ENCODE results near the gene MRTFA.

MRTFA gene

GRCh38 chr22:40638261-40638660, 1.7 kb upstream of the MRTFA start:
- Histone ChIP-seq H3K23ac (ENCODE audit: low read depth, low read length, poor library complexity) (no peak overlapping the region), H3K36me3 (replicated peaks in 1 of 2; ENCODE audit: control insufficient read depth in 2 of 2, insufficient read depth in 2 of 2, low read length in 2 of 2) (no peaks in the 10 kb centered on the region), H3K4me2 (ENCODE audit: insufficient read depth, low read length, poor library complexity, severe bottlenecking) (no peak overlapping the region), H3K4me3 (ENCODE audit: low read length in 2 of 2) (no peak overlapping the region), H3K9ac (ENCODE audit: low read depth, low read length, poor library complexity) (no peak overlapping the region), H4K91ac (ENCODE audit: low read depth, low read length, poor library complexity) (no peak overlapping the region), H2AFZ (ENCODE audit: low read length) (peak overlapping the region; percentile 90), H3K9me3 (replicated peaks in 1 of 2; ENCODE audit: control insufficient read depth in 2 of 2, insufficient read depth in 1 of 2, low read depth in 1 of 2, low read length in 2 of 2) (no peaks in the 10 kb centered on the region), H3K4ac (ENCODE audit: low read length) (no peak overlapping the region), H3K79me1 (ENCODE audit: low read depth, low read length) (peaks cover 11% of the 10 kb centered on the region), H2BK12ac (ENCODE audit: low read length) (no peak overlapping the region), H4K8ac (ENCODE audit: low read depth, low read length) (no peak overlapping the region), H2BK120ac (ENCODE audit: low read depth, low read length) (no peak overlapping the region), H3K4me1 (ENCODE audit: control insufficient read depth in 2 of 2, insufficient read depth in 1 of 2, low read depth in 1 of 2, low read length in 2 of 2) (peaks cover 5 to 7% of the 10 kb centered on the region in 2 donors), H3K27me3 (ENCODE audit: control insufficient read depth in 3 of 3, insufficient read depth in 3 of 3, low read depth in 1 of 3, low read length in 3 of 3) (peaks cover 0 to 4% (median 0%) of the 10 kb centered on the region in 3 experiments), H2AK5ac (ENCODE audit: low read depth, low read length) (no peak overlapping the region), H2BK15ac (ENCODE audit: low read length) (no peak overlapping the region), H3K27ac (replicated peaks; ENCODE audit: low read length) (no peak overlapping the region), H2BK5ac (ENCODE audit: low read length) (no peak overlapping the region), H3K14ac (ENCODE audit: low read length) (no peak overlapping the region), H3K18ac (ENCODE audit: low read length) (no peak overlapping the region)
- no CpG with 5 or more reads among the region's 17 CpGs for WGBS, 2 donors (ENCODE audit: extremely low coverage in 2 of 2, insufficient read length in 2 of 2, insufficient replicate concordance in 1 of 2)
- DNase-seq (ENCODE audit: low spot score): no peak

GRCh38 chr22:40637183-40638150, 948 bp upstream of the MRTFA start:
- H2BK5ac ChIP-seq (ENCODE audit: low read length): peak overlapping the region; percentile 62
- H2BK120ac ChIP-seq (ENCODE audit: low read depth, low read length): no peak overlapping the region
- no peak overlapping the region for H2BK12ac ChIP-seq (ENCODE audit: low read length)
- peaks cover 0 to 4% (median 0%) of the 10 kb centered on the region in 3 experiments for H3K27me3 ChIP-seq (ENCODE audit: control insufficient read depth in 3 of 3, insufficient read depth in 3 of 3, low read depth in 1 of 3, low read length in 3 of 3)
- peak overlapping the region; percentile 62 to 81 for H3K4me3 ChIP-seq (ENCODE audit: low read length in 2 of 2)
- H3K18ac ChIP-seq (ENCODE audit: low read length): peak overlapping the region; percentile 50
- H3K14ac ChIP-seq (ENCODE audit: low read length): no peak overlapping the region
- no peak overlapping the region for H3K4ac ChIP-seq (ENCODE audit: low read length)
- peak overlapping the region; percentile 44 for H3K23ac ChIP-seq (ENCODE audit: low read depth, low read length, poor library complexity)
- H4K91ac ChIP-seq (ENCODE audit: low read depth, low read length, poor library complexity): no peak overlapping the region
- H3K4me2 ChIP-seq (ENCODE audit: insufficient read depth, low read length, poor library complexity, severe bottlenecking): peak overlapping the region; percentile 87
- peaks cover 0 to 5% of the 10 kb centered on the region in 2 donors for H3K9me3 ChIP-seq (replicated peaks in 1 of 2; ENCODE audit: control insufficient read depth in 2 of 2, insufficient read depth in 1 of 2, low read depth in 1 of 2, low read length in 2 of 2)
- peak overlapping the region; percentile 90 for H2AFZ ChIP-seq (ENCODE audit: low read length)
- peak overlapping the region; percentile 93 for H2AK5ac ChIP-seq (ENCODE audit: low read depth, low read length)
- H2BK15ac ChIP-seq (ENCODE audit: low read length): peak overlapping the region; percentile 74
- no CpG with 5 or more reads among the region's 46 CpGs for WGBS, 2 donors (ENCODE audit: extremely low coverage in 2 of 2, insufficient read length in 2 of 2, insufficient replicate concordance in 1 of 2)
- H3K4me1 ChIP-seq (ENCODE audit: control insufficient read depth in 2 of 2, insufficient read depth in 1 of 2, low read depth in 1 of 2, low read length in 2 of 2): peaks cover 5 to 7% of the 10 kb centered on the region in 2 donors
- H4K8ac ChIP-seq (ENCODE audit: low read depth, low read length): no peak overlapping the region
- DNase-seq (ENCODE audit: low spot score): no peak
- H3K79me1 ChIP-seq (ENCODE audit: low read depth, low read length): peaks cover 11% of the 10 kb centered on the region
- no peak overlapping the region for H3K27ac ChIP-seq (replicated peaks; ENCODE audit: low read length)
- H3K36me3 ChIP-seq (replicated peaks in 1 of 2; ENCODE audit: control insufficient read depth in 2 of 2, insufficient read depth in 2 of 2, low read length in 2 of 2): no peaks in the 10 kb centered on the region
- peak overlapping the region; percentile 91 for H3K9ac ChIP-seq (ENCODE audit: low read depth, low read length, poor library complexity)

DNA sequence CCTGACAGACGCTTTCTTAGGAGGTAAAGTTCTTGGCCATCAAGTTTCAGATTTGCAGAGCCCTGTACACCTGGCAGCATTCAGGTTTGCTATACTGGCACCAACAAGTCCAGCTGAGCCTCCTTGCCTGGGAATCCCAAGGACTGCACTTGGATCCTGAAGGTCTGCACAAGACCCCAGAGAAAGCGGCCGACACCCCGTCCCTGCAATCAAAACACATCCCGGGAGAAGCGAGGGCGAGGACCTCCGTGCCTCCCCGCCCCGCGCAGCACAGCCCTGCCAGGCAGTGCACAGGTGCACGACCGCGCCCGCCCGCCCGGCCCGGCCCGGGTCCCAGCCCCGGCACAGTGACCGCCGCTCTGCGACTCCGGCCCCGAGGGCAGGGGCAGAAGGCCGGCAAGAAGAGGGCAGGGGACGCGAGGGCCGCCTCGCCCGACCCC, 559 bp downstream of the MRTFA start:
- WGBS, 2 donors (ENCODE audit: extremely low coverage in 2 of 2, insufficient read length in 2 of 2, insufficient replicate concordance in 1 of 2): no CpG with 5 or more reads among the region's 31 CpGs
- Histone ChIP-seq H2BK120ac (ENCODE audit: low read depth, low read length) (peak overlapping the region; percentile 30), H4K8ac (ENCODE audit: low read depth, low read length) (no peak overlapping the region), H3K36me3 (replicated peaks in 1 of 2; ENCODE audit: control insufficient read depth in 2 of 2, insufficient read depth in 2 of 2, low read length in 2 of 2) (no peaks in the 10 kb centered on the region), H3K9ac (ENCODE audit: low read depth, low read length, poor library complexity) (peak overlapping the region; percentile 98), H3K4ac (ENCODE audit: low read length) (no peak overlapping the region), H3K4me3 (ENCODE audit: low read length in 2 of 2) (peak overlapping the region; percentile 62 to 99), H2BK12ac (ENCODE audit: low read length) (no peak overlapping the region), H2AFZ (ENCODE audit: low read length) (peak overlapping the region; percentile 97), H4K91ac (ENCODE audit: low read depth, low read length, poor library complexity) (no peak overlapping the region), H2AK5ac (ENCODE audit: low read depth, low read length) (peak overlapping the region; percentile 61), H3K9me3 (replicated peaks in 1 of 2; ENCODE audit: control insufficient read depth in 2 of 2, insufficient read depth in 1 of 2, low read depth in 1 of 2, low read length in 2 of 2) (peaks cover 0 to 17% of the 10 kb centered on the region in 2 donors), H2BK15ac (ENCODE audit: low read length) (peak overlapping the region; percentile 78), H3K79me1 (ENCODE audit: low read depth, low read length) (peaks cover 12% of the 10 kb centered on the region), H3K4me2 (ENCODE audit: insufficient read depth, low read length, poor library complexity, severe bottlenecking) (peak overlapping the region; percentile 90), H3K18ac (ENCODE audit: low read length) (peak overlapping the region; percentile 98), H3K27me3 (ENCODE audit: control insufficient read depth in 3 of 3, insufficient read depth in 3 of 3, low read depth in 1 of 3, low read length in 3 of 3) (no peaks in the 10 kb centered on the region), H3K4me1 (ENCODE audit: control insufficient read depth in 2 of 2, insufficient read depth in 1 of 2, low read depth in 1 of 2, low read length in 2 of 2) (peaks cover 5 to 12% of the 10 kb centered on the region in 2 donors), H2BK5ac (ENCODE audit: low read length) (peak overlapping the region; percentile 96), H3K27ac (replicated peaks; ENCODE audit: low read length) (no peak overlapping the region), H3K23ac (ENCODE audit: low read depth, low read length, poor library complexity) (peak overlapping the region; percentile 90), H3K14ac (ENCODE audit: low read length) (peak overlapping the region; percentile 75)
- no peak for DNase-seq (ENCODE audit: low spot score)
